DMS153 treated with DMSO at 0.1 percent for 48 hours (cell line): ENCODE measurements around the gene MAP6.
"Not testable (repeated sequence)": the region's sequence is repeated elsewhere in the genome, so short reads cannot be mapped to it uniquely, and the experiment has no call there.

Source experiments
- DNase-seq: peaks from one replicate; lab custom pipeline; 2025; ENCODE audit not compliant: unreplicated experiment; lab: John Stamatoyannopoulos, UW

Gene MAP6

GRCh38 chr11:75593286-75593915 lies 75.4 kb downstream of the MAP6 start:
- no peak for DNase-seq

DNA sequence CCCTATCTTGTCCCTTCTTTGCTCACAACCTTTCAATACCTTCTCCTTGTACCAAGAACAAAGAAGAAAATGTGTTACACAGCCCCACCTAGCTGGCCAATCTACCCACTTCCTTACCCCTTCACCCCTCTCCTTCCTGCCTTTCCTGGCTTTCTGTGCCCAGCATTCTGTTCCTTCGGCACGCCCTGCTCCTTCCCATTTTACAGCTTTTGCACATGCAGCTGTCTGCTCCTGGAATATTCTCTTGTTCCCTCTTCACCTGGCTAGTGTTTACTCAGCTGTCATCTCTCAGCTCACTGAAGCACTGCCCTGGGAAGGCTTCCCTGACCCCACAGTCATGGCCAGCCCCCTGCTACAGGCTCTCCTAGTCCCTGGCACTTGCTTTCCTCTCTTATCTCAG lies 76.1 kb downstream of the MAP6 start:
- peak; percentile 81 for DNase-seq

DNA sequence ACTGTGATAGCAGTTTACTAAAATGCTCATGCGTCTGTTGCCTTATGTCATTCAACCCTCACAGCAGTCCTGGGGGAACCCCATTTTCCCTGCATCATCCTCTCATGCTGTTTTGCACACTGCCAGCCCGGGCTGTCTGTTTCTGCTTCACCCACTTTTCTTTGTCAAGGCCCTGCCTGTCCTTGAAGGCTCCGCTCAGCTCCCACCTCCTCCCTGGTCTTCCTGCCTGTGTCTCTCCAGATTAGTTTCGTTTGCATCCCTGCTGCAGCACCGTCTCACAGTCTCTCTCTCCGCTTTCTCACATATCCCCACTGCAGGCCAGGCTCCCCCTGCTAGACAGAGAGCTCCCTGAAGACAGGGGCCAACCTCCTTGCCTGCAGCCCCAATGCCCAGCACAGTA lies 76.9 kb downstream of the MAP6 start:
- DNase-seq = no peak

- DNase-seq = no peak
Measured at GRCh38 chr11:75591371-75591770, 77.5 kb downstream of the MAP6 start.

- DNase-seq = no peak
Measured at GRCh38 chr11:75589933-75590332, 78.9 kb downstream of the MAP6 start.

DNA sequence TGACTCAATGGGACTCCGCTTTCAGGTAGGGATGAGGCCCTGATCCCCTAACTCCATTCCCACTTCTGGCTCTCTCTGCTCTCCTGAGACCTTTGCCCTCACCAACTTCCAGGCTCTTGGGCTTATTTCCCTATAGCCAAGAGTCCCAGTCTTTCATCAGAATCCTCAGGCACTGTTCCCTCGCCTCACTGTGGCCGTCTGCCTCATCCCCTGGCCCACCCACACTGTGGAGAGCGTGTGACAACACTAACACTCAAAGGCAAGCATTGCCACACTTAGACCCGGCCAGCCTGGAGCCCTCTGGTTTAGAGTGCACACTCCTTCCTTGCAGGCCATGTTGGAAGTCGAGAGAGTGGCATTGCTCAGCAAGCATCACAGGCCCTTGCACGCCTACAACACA lies 79.8 kb downstream of the MAP6 start:
- DNase-seq = no peak

DNA sequence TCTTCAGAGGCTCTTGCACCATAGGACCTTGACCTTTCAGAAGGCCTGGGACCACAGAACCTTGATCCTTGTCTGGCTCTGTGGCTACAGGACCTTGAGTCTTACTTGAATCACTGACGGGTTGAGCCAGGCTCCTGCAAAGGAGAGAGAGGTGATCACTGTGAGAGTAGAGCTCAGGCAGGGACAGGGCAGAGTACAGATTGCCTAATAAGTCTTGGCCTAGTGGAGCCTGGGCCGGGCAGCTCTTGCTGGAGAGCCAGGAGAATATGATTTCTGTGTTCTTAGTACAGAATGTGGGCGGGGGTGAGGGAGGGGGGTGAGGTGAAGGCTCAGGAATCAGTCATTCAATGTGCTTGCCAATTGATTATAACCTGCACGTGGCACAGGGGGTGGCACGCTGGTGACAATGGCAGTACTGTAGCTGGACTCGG lies 80.8 kb downstream of the MAP6 start:
- no peak for DNase-seq

DNA sequence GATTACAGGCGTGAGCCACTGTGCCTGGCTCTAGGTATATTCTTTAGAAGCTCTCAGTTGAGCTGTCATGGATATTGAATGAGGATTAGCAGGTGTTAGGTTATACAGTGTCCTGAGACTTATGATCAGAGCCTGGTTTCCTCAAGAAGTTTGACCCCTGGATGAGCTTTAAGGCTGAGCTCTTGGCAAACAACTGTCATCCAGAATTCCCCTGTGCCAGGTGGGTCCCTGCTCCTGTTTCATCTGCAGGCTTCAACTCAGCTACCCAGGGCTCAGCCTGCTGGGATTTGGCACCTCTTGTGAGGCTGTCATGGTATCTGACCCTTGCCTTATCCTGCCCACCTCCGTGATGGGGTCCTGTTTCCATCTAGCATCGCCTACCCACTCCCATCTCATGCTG lies 82.4 kb downstream of the MAP6 start:
- DNase-seq = no peak

GRCh38 chr11:75585293-75585670 lies 83.6 kb downstream of the MAP6 start:
- no peak for DNase-seq

GRCh38 chr11:75584659-75585292 lies 84.1 kb downstream of the MAP6 start:
- DNase-seq = not testable (repeated sequence)

DNA sequence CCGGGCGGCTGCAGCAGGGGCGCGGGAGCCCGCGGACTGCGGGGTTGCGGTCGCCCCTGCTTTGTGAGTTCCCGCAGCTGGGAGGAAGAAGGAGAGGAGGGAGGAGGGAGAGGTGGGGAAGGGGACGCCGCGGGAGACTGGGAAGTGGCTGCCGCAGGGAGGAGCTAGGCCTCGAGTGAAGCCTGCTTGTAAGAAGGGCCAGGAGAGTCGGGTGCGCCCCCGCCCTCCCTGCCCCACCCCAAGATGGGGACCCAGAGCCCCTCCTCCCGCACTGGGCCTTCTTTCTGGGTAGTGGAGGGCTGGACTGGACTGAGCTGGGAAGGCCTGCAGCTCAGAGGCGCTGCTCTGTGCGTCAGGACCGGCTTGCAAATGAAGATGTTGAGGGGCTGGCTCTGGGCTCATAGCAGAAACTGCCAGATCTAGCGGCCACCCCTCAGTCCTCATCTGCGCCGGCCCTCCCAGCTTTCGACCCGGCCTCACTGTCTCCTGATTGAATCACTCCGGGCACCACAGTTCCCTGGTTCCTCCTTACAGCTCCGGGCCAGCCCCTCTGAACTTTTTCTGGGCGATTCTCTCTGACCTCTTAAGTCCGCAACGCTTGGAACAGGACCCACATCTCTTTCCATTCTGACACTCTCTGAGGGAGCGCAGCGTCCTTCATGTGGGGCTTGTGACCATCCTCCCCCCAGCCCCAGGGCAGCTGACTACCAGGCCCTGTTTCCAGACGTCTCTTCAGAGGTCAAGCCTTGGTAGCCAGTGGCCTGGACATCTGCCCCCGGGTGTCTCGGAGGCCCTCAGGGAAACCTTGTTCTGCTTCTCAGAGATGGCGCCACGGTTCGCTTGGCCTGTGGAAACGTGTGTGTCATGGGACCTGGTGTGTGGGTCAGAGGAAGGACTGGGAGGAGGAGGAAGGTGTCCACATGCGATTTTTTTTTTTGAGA lies 84.8 kb downstream of the MAP6 start:
- no peak for DNase-seq

- DNase-seq = peak; percentile 52
Measured at GRCh38 chr11:75582895-75583717, 85.7 kb downstream of the MAP6 start.

DNA sequence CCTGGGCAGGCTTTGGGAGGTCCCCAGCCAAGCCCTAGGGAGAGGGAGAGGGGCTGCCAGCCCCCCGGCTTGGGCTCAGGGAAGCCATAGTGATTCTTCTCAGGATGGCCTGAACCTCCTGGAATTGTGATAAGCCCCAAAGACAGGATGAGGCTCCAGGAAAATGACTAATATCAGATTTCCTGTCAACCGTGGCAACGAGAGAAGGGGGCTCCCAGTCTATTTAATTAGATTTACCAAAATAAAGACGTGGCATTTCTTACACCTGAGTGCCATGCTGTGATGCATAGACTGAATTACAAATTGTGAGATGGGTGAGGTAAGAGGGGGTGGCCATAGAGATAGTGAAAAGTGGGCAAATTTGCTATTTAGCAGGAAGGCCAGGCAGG lies 86.3 kb downstream of the MAP6 start:
- no peak for DNase-seq

DNA sequence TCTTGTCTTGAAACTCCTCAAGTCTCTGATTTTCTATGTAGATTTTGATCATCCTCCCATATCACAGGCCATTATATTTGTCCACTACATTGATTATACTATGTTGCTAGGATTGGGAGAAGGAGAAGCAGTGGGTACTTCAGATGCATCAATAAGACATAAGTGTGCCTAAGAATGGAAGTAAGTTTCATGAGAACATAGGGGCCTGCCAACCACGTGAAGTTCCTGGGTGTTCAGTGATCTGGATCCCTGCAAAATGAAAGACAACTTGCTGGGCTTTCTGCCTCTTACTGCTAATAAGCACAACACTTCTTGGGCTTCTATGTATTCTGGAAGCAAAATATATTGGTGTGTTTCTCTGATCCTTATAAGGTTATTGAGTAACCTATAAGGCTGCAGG lies 89.0 kb downstream of the MAP6 start:
- no peak for DNase-seq

GRCh38 chr11:75578977-75579376 lies 89.9 kb downstream of the MAP6 start:
- DNase-seq = no peak

DNA sequence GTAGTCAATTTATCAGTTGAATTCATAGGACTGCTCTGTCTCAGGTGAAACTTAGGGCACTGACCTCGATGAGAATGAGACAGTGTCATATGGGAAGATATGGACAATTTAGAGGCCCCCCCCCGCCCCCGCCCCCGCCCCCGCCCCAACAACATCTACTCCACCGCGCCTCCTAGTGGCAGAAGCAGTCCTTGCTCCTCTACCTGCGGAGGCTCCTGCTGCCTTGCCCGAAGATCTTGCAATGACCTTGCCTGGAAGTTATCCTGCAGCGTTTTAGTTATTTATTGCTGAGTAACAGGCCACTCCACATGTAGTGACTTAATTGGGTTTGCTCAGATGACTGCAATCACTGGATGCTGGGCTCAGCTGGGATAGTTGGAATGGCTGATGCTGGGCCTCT lies 91.6 kb downstream of the MAP6 start:
- DNase-seq = no peak

DNA sequence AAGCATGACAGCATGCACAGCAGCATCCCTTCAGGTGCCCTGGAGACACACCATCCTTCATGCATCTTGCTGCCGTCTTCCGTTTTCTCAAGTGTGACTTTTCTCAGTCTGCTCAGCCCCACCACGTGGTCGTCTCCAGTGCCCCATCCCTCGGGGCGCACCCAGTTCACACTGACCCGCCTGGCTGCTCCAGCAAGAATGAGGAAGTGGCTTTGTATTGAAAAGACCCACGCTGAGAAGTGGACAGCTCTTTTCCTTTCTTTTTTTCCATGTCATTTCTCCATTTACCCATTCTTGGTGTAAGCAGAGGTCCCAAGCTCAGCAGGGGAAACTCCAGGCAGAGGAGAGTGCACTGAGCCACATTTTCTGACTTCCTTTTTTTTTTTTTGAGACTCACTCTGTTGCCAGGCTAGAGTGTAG lies 92.3 kb downstream of the MAP6 start:
- no peak for DNase-seq

DNA sequence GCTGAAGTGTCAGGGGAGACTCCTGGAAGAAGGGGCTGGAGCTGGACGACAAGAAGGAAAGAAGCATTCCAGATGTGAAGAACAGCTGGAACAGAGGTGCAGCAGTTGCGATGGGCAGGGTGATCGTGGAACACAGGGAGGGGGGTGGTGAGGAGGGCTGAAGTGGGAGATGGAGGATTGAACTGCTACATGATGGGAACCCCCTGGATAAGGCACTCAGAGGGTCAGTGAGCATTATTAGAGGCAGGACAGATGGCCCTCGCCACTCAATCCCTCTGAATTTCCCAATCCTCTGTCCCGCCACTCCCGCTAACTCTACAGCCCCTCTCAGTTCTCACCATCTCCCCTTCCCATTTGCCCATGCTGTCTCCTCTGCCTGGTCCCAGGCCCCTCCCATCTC lies 92.8 kb downstream of the MAP6 start:
- DNase-seq = no peak

DNA sequence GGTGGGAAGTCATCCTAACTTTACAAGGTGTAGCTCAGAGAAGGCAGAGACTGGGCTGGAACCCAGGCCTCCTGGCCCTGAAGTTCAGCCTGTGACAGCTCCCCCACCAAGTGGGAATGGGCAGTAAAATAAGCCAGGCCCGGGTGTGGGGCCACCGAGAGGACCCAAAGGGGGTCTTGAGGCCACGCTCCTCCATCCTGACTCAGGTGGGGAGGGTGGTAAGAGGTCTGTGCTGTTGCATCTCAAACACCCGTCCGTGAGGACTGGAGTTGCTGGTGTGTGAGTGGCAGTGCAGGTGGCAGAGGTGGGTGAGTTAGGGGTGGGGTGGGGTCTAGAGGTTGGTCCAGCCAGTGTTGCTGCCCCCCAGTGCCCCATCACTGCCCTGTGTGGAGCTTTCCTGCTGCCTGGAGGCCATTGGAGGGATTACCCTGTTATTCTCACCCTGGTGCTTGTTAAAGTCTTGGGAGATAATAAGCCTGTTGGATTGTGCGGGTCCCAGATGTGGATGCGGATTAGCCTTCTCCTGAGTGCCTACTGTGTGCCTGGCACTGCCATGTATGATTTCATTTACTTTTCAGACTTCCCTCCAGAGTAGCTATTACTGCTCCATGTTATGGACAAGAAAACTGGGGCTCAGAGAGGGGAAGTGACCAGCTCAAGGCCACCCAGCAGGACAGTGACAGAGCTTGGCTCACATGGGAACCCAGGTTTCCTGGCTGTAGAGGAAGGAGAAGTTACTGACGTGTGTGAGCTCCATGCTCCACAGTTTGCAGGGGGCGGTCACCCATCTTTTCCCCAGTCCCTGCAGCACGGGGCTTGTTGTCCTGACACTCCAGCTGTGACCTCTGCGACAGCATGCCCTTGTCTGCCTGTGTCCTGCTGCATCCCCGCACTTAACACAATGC lies 93.9 kb downstream of the MAP6 start:
- DNase-seq = no peak

- DNase-seq = no peak
Measured at GRCh38 chr11:75572744-75573143, 96.1 kb downstream of the MAP6 start.
